ENCODE results near the gene MRAS. TPM values are rescaled to one million over a fixed set of nuclear protein-coding genes. Genes with fewer than 3 reads are reported as not detected.

The MRAS gene
- polyA plus RNA-seq, 1 of the 3 experiments (the other 2 are of a cell fraction): 25.0 TPM

- Histone ChIP-seq H3K4me2 (peak overlapping the region; percentile 93), H3K4me1 (ENCODE audit: control insufficient read depth in 1 of 2, insufficient read depth in 2 of 2, low read depth in 1 of 2, low read length in 1 of 2) (peaks cover 4 to 9% of the 10 kb centered on the region in 2 experiments; a peak in 1 of 4 replicates), H4K20me1 (ENCODE audit: insufficient read depth) (no peaks in the 10 kb centered on the region), H3F3A (replicated peaks; ENCODE audit: insufficient read depth) (peaks cover 11% of the 10 kb centered on the region), H3K79me2 (ENCODE audit: insufficient read depth) (peaks cover 3% of the 10 kb centered on the region; the same call in 1 of the 2 replicates), H3K36me3 (replicated peaks in 1 of 2; ENCODE audit: control insufficient read depth in 1 of 2, insufficient read depth in 2 of 2, low read length in 1 of 2) (no peaks in the 10 kb centered on the region), H3K9ac (peak overlapping the region; percentile 85; the same call in 1 of the 2 replicates), H3K9me2 (no peaks in the 10 kb centered on the region), H3K27ac (ENCODE audit: low read depth in 2 of 2, low read length in 1 of 2) (peak overlapping the region; percentile 66 to 67; a peak in 3 of 4 replicates), H2AFZ (ENCODE audit: low read depth) (peak overlapping the region; percentile 98; the same call in 1 of the 2 replicates), H3K9me3 (no peaks in the 10 kb centered on the region), H3K27me3 (ENCODE audit: insufficient read depth) (no peaks in the 10 kb centered on the region), H3K4me3 (ENCODE audit: low read depth in 2 of 2, low read length in 1 of 2) (peak overlapping the region; percentile 68 to 92)
- WGBS (ENCODE audit: low lambda C conversion rate): 20% methylated on average over 25 of the region's 58 CpGs
- ChIA-PET CTCF (interaction anchor here (0.6 to 2.1 kb wide), 14 partner anchors 10 to 574 kb away, joined by 3 to 27 read pairs (median 5); partner anchors contain the start of gene NME9), POLR2A (interaction anchor here (1.0 kb wide), 3 partner anchors 19 to 223 kb away, joined by 3 to 4 read pairs (median 3); partner anchors contain the start of genes DBR1 and NME9)
- TF ChIP-seq RXRA (IDR thresholded peaks at IDR 0.05; ENCODE audit: borderline replicate concordance, low read depth) (no peak), MEF2A (IDR thresholded peaks at IDR 0.05; ENCODE audit: borderline replicate concordance, low read depth) (no peak), CTCF (IDR thresholded peaks at IDR 0.05) (no peak), FOXJ3 (CRISPR knock-in tag; IDR thresholded peaks at IDR 0.05) (no peak), USF1 (IDR thresholded peaks at IDR 0.05; ENCODE audit: borderline replicate concordance, low read depth) (no peak), TEAD4 (IDR thresholded peaks at IDR 0.05; ENCODE audit: borderline replicate concordance, insufficient read depth) (no peak), ELF1 (IDR thresholded peaks at IDR 0.05) (no peak), NFIC (IDR thresholded peaks at IDR 0.05; ENCODE audit: borderline replicate concordance) (no peak), EP300 (IDR thresholded peaks at IDR 0.05; ENCODE audit: borderline replicate concordance in 1 of 2, low read depth in 1 of 2, low read length in 1 of 2) (no peak), IRF3 (IDR thresholded peaks at IDR 0.05; ENCODE audit: low read depth, low read length) (no peak), RFX5 (IDR thresholded peaks at IDR 0.05; ENCODE audit: low read length) (no peak), SMC3 (IDR thresholded peaks at IDR 0.05; ENCODE audit: low read depth, low read length) (no peak), GATA2 (CRISPR knock-in tag; IDR thresholded peaks at IDR 0.05) (no peak), FOSL2 (IDR thresholded peaks at IDR 0.05; ENCODE audit: borderline replicate concordance, low read depth) (no peak), PBX3 (IDR thresholded peaks at IDR 0.05) (no peak), TAF1 (IDR thresholded peaks at IDR 0.05; ENCODE audit: borderline replicate concordance, low read depth, low read length) (no peak), ZBTB33 (IDR thresholded peaks at IDR 0.05; ENCODE audit: borderline replicate concordance, low read depth) (no peak), POLR2AphosphoS5 (IDR thresholded peaks at IDR 0.05; ENCODE audit: low read depth, low read length) (no peak), RCOR1 (IDR thresholded peaks at IDR 0.05; ENCODE audit: low read length) (no peak)
- peak; percentile 76 for DNase-seq
Observed at GRCh38 chr3:138348754-138349739, 668 bp downstream of the MRAS start.

Data from SK-N-SH (cell line).